SK-N-SH treated with all-trans-retinoic acid at 6 μM for 48 hours (cell line): ENCODE results near the gene AUTS2.

Experiments used
- ARNTL ChIP-seq: fragments of 450-650 bp; formaldehyde crosslinking; IDR thresholded peaks from 2 replicates; pipeline ENCODE4 v1.5.0; 2020; ENCODE audit warnings: low read depth, mild to moderate bottlenecking, moderate library complexity, borderline replicate concordance
- BACH2 ChIP-seq: fragments of 250-450 bp; sonication (Bioruptor Pico); IDR thresholded peaks from 2 replicates; pipeline ENCODE4 v1.9.0; 2021; ENCODE audit warnings: mild to moderate bottlenecking, borderline replicate concordance
- CSDC2 ChIP-seq: fragments of 250-450 bp; sonication (Bioruptor Pico); IDR thresholded peaks from 2 replicates; pipeline ENCODE4 v1.5.0; 2020; ENCODE audit warnings: mild to moderate bottlenecking, moderate library complexity
- ESRRG ChIP-seq: fragments of 250-450 bp; sonication (Bioruptor Pico); IDR thresholded peaks from 2 replicates; pipeline ENCODE4 v1.6.1; 2021; ENCODE audit warnings: mild to moderate bottlenecking
- GLIS3 ChIP-seq: fragments of 250-450 bp; sonication (Bioruptor Pico); IDR thresholded peaks from 2 replicates; pipeline ENCODE4 v1.5.0; 2020; ENCODE audit warnings: mild to moderate bottlenecking, moderate library complexity
- ISL1 ChIP-seq: fragments of 250-450 bp; sonication (Bioruptor Pico); IDR thresholded peaks from 2 replicates; pipeline ENCODE4 v2.1.2; 2022; ENCODE audit warnings: mild to moderate bottlenecking, moderate library complexity
- PATZ1 ChIP-seq: fragments of 250-450 bp; sonication (Bioruptor Pico); IDR thresholded peaks from 2 replicates; pipeline ENCODE4 v1.8.0; 2020; ENCODE audit warnings: mild to moderate bottlenecking, moderate library complexity, borderline replicate concordance
- RARB ChIP-seq: fragments of 250-450 bp; sonication (Bioruptor Pico); IDR thresholded peaks from 2 replicates; pipeline ENCODE4 v1.8.0; 2021; ENCODE audit warnings: mild to moderate bottlenecking, moderate library complexity
- SNAI2 ChIP-seq: fragments of 250-450 bp; sonication (Bioruptor Pico); IDR thresholded peaks from 2 replicates; pipeline ENCODE4 v1.5.0; 2020; ENCODE audit warnings: mild to moderate bottlenecking, moderate library complexity
- TCF4 ChIP-seq: fragments of 250-450 bp; sonication (Bioruptor Pico); IDR thresholded peaks from 2 replicates; pipeline ENCODE4 v1.8.0; 2021; ENCODE audit warnings: mild to moderate bottlenecking, moderate library complexity, borderline replicate concordance
- TSHZ2 ChIP-seq: fragments of 250-450 bp; sonication (Bioruptor Pico); IDR thresholded peaks from 2 replicates; pipeline ENCODE4 v1.5.0; 2020; ENCODE audit warnings: mild to moderate bottlenecking, moderate library complexity
- ZFP3 ChIP-seq: fragments of 250-450 bp; sonication (Bioruptor Pico); IDR thresholded peaks from 2 replicates; pipeline ENCODE4 v1.5.0; 2020; ENCODE audit warnings: mild to moderate bottlenecking, moderate library complexity
- ZNF70 ChIP-seq: fragments of 450-650 bp; formaldehyde crosslinking; IDR thresholded peaks from 2 replicates; pipeline ENCODE4 v1.5.0; 2020; ENCODE audit warnings: mild to moderate bottlenecking, moderate library complexity

- TF ChIP-seq RARB (CRISPR knock-in tag) (no peak), BACH2 (CRISPR knock-in tag) (no peak), PATZ1 (CRISPR knock-in tag) (no peak), ZFP3 (CRISPR knock-in tag) (no peak), TSHZ2 (CRISPR knock-in tag) (no peak), ARNTL (CRISPR knock-in tag) (no peak), CSDC2 (no peak), SNAI2 (CRISPR knock-in tag) (no peak), ESRRG (no peak), GLIS3 (CRISPR knock-in tag) (no peak), ISL1 (CRISPR knock-in tag) (no peak), TCF4 (CRISPR knock-in tag) (no peak), ZNF70 (no peak)
Observed at GRCh38 chr7:70495033-70495376, 896.7 kb downstream of the AUTS2 start.
